Gastrocnemius medialis (tissue), 4 donors: ENCODE results near the gene ADORA1.

Experiments
- CTCF ChIP-seq, 5 experiments: fragments of 450-650 bp in 3 of 5; fragments of 200-600 bp in 2 of 5; sonication (generic) in 2 of 5; IDR thresholded peaks in 4 of 5; conservative IDR thresholded peaks in 1 of 5; 1 replicate in 4 of 5; 2 replicates in 1 of 5; pipeline ENCODE4 v1.5.1; 2016 to 2019; ENCODE audit warnings: antibody characterized with exemption in 5 of 5, mild to moderate bottlenecking in 3 of 5, moderate library complexity in 3 of 5
- POLR2A ChIP-seq, 2 donors: fragments of 450-650 bp; IDR thresholded peaks; one replicate each; pipeline ENCODE4 v1.6.1; 2017; ENCODE audit warnings: antibody characterized with exemption in 2 of 2, mild to moderate bottlenecking in 2 of 2, moderate library complexity in 2 of 2

- TF ChIP-seq CTCF (IDR thresholded peaks at IDR 0.05 in 4 of 5, conservative IDR thresholded peaks at IDR 0.05 in 1 of 5) (no peak), POLR2A (IDR thresholded peaks at IDR 0.05) (no peak)
These were observed 34.2 kb downstream of the ADORA1 start for GRCh38 chr1:203161703-203162102.
